OCI-LY7 (cell line): ENCODE results near the gene MAGI1. TPM values are rescaled to one million over a fixed set of nuclear protein-coding genes. Genes with fewer than 3 reads are reported as not detected.

ENCODE experiments used
- BruUV-seq: library from RNA; stranded (reverse); fragments of 400-500 nt; replicated peaks from 2 replicates; lab custom pipeline; 2021; lab: Mats Ljungman, UMichigan
- CTCF ChIA-PET: fragments of 300-600 bp; sonication (Branson Sonifier 250); formaldehyde crosslinking; loops from one replicate; lab custom pipeline; 2022; ENCODE audit warnings: antibody characterized with exemption; ENCODE audit not compliant: unreplicated experiment; lab: Charles Lee
- POLR2A ChIA-PET: fragments of 300-600 bp; sonication (Branson Sonifier 250); formaldehyde crosslinking; loops from one replicate; lab custom pipeline; 2022; ENCODE audit warnings: antibody characterized with exemption; lab: Charles Lee
- DNase-seq: peaks from one replicate; pipeline ENCODE4 v3.0.0-alpha.2; 2015; ENCODE audit warnings: low spot score
- H2AFZ ChIP-seq: fragments of 200-600 bp; sonication (generic), shearing (Covaris generic); 2 replicates; pipeline ENCODE4 v1.6.1; 2014; ENCODE audit warnings: mild to moderate bottlenecking, antibody characterized with exemption, low read length, moderate library complexity
- H3K27ac ChIP-seq: fragments of 200-600 bp; sonication (generic); 2 replicates; pipeline ENCODE4 v1.5.1; 2014; ENCODE audit warnings: mixed run types, low read depth, mild to moderate bottlenecking, moderate library complexity, low read length, inconsistent platforms; ENCODE audit not compliant: poor library complexity, severe bottlenecking
- H3K36me3 ChIP-seq: fragments of 200-600 bp; sonication (generic); 2 replicates; pipeline ENCODE4 v1.6.1; 2014; ENCODE audit warnings: mild to moderate bottlenecking, antibody characterized with exemption, low read length, moderate library complexity, mixed read lengths; ENCODE audit not compliant: insufficient read depth
- H3K4me1 ChIP-seq: fragments of 200-600 bp; sonication (generic); 2 replicates; pipeline ENCODE4 v1.5.1; 2014; ENCODE audit warnings: mild to moderate bottlenecking, low read length; ENCODE audit not compliant: insufficient read depth, poor library complexity, severe bottlenecking
- H3K4me2 ChIP-seq: fragments of 200-600 bp; sonication (generic); 2 replicates; pipeline ENCODE4 v1.6.1; 2014; ENCODE audit warnings: mild to moderate bottlenecking, low read length
- H3K4me3 ChIP-seq: fragments of 200-600 bp; sonication (generic); 2 replicates; pipeline ENCODE4 v1.5.1; 2014; ENCODE audit warnings: mild to moderate bottlenecking, low read depth, low read length; ENCODE audit not compliant: poor library complexity, severe bottlenecking
- H3K79me2 ChIP-seq: fragments of 200-600 bp; sonication (generic); 2 replicates; pipeline ENCODE4 v1.6.1; 2016; ENCODE audit warnings: low read depth, mild to moderate bottlenecking, low read length, moderate library complexity, mixed read lengths; ENCODE audit not compliant: insufficient read depth
- H3K9me2 ChIP-seq: fragments of 200-600 bp; sonication (generic); 2 replicates; pipeline ENCODE4 v1.6.1; 2016; ENCODE audit warnings: mild to moderate bottlenecking, low read length, mixed read lengths; ENCODE audit not compliant: insufficient read depth
- H3K9me3 ChIP-seq: fragments of 200-600 bp; sonication (generic); 2 replicates; pipeline ENCODE4 v1.6.1; 2014; ENCODE audit warnings: mild to moderate bottlenecking, mixed run types, low read length, mixed read lengths
- H4K20me1 ChIP-seq: fragments of 200-600 bp; sonication (generic); 2 replicates; pipeline ENCODE4 v1.6.1; 2014; ENCODE audit warnings: mild to moderate bottlenecking, antibody characterized with exemption, low read length, moderate library complexity, mixed read lengths; ENCODE audit not compliant: insufficient read depth
- CTCF ChIP-seq: fragments of 200-600 bp; sonication (generic); conservative IDR thresholded peaks from 2 replicates; pipeline ENCODE4 v1.5.1; 2014; ENCODE audit warnings: mild to moderate bottlenecking, antibody characterized with exemption, low read length, moderate library complexity, mixed read lengths
- EZH2phosphoT487 ChIP-seq: fragments of 200-600 bp; sonication (generic); IDR thresholded peaks from 2 replicates; pipeline ENCODE4 v1.6.1; 2018; ENCODE audit warnings: low read depth, borderline replicate concordance, mild to moderate bottlenecking, mixed run types, antibody characterized with exemption, low read length, moderate library complexity, mixed read lengths
- intact Hi-C: fragments of 100-400 bp; cut with micrococcal nuclease; formaldehyde crosslinking; loops from one replicate; pipeline ENCODE4 v1.10.0; 2022; ENCODE audit not compliant: unreplicated experiment
- total RNA-seq, 2 experiments: library from RNA; depleted of rRNA in 1 of 2; stranded (reverse); fragments of >200 nt in 1 of 2; shearing (Covaris generic) in 1 of 2; gene quantifications; 2 replicates each; pipeline ENCODE4 v1.2.3, GENCODE V29; 2014 to 2022

Gene MAGI1
- total RNA-seq, 2 experiments from 2014 or later: 0.63 to 2.5 TPM

- CTCF ChIA-PET: no interaction called here
- no peaks in the 10 kb centered on the region for H4K20me1 ChIP-seq
- no TSS peak for BruUV-seq
Measured at GRCh38 chr3:66041116-66041515, 2.4 kb upstream of the MAGI1 start.

GRCh38 chr3:66039590-66039887 is 821 bp upstream of the MAGI1 start:
- BruUV-seq: no TSS peak
- no peaks in the 10 kb centered on the region for H3K9me2 ChIP-seq
- H3K79me2 ChIP-seq: no peaks in the 10 kb centered on the region
- TF ChIP-seq CTCF (no peak), EZH2phosphoT487 (no peak)
- CTCF ChIA-PET: no interaction called here
- no peaks in the 10 kb centered on the region for H4K20me1 ChIP-seq
- intact Hi-C loops: no loop called here
- POLR2A ChIA-PET: no interaction called here
- H3K4me2 ChIP-seq: no peak overlapping the region
- no peak overlapping the region for H3K4me3 ChIP-seq
- DNase-seq: no peak
- no peaks in the 10 kb centered on the region for H3K36me3 ChIP-seq
- H2AFZ ChIP-seq: no peak overlapping the region
- no peak overlapping the region for H3K27ac ChIP-seq
- no peaks in the 10 kb centered on the region for H3K9me3 ChIP-seq
- H3K4me1 ChIP-seq: peaks cover 3% of the 10 kb centered on the region

More at GRCh38 chr3:66041116-66041515, 2.4 kb upstream of the MAGI1 start:
- POLR2A ChIA-PET: interaction anchor here (0.6 kb wide), 1 partner anchor 1004 kb away, joined by 3 read pairs; no protein-coding TSS in a partner anchor
- Histone ChIP-seq H3K36me3 (no peaks in the 10 kb centered on the region), H3K9me2 (no peaks in the 10 kb centered on the region), H3K4me2 (no peak overlapping the region), H3K9me3 (no peaks in the 10 kb centered on the region), H2AFZ (no peak overlapping the region), H3K4me3 (no peak overlapping the region), H3K27ac (no peak overlapping the region), H3K79me2 (no peaks in the 10 kb centered on the region), H3K4me1 (peaks cover 3% of the 10 kb centered on the region)
- intact Hi-C loops: no loop called here
- DNase-seq: no peak
- no peak for TF ChIP-seq CTCF
- no peak for TF ChIP-seq EZH2phosphoT487

GRCh38 chr3:66038384-66038725 is 363 bp downstream of the MAGI1 start:
- intact Hi-C loops: no loop called here
- TF ChIP-seq CTCF (no peak), EZH2phosphoT487 (no peak)
- H2AFZ ChIP-seq: peak overlapping the region; percentile 45; the same call in 1 of the 2 replicates
- H3K4me3 ChIP-seq: peak overlapping the region; percentile 70
- no peaks in the 10 kb centered on the region for H3K9me3 ChIP-seq
- POLR2A ChIA-PET: no interaction called here
- no peaks in the 10 kb centered on the region for H4K20me1 ChIP-seq
- no peak for DNase-seq
- peak overlapping the region; percentile 57 for H3K4me2 ChIP-seq
- peaks cover 3% of the 10 kb centered on the region for H3K4me1 ChIP-seq
- H3K36me3 ChIP-seq: no peaks in the 10 kb centered on the region
- BruUV-seq: no TSS peak
- H3K27ac ChIP-seq: peak overlapping the region; percentile 6
- H3K79me2 ChIP-seq: no peaks in the 10 kb centered on the region
- no peaks in the 10 kb centered on the region for H3K9me2 ChIP-seq
- CTCF ChIA-PET: no interaction called here
